Measurements from ENCODE around the gene SGSM1. TPM values are rescaled to one million over a fixed set of nuclear protein-coding genes. Genes with fewer than 3 reads are reported as not detected.

SGSM1 gene
- polyA plus RNA-seq, 1 of the 3 experiments (the other 2 are of a cell fraction), result 0.15 TPM

DNA sequence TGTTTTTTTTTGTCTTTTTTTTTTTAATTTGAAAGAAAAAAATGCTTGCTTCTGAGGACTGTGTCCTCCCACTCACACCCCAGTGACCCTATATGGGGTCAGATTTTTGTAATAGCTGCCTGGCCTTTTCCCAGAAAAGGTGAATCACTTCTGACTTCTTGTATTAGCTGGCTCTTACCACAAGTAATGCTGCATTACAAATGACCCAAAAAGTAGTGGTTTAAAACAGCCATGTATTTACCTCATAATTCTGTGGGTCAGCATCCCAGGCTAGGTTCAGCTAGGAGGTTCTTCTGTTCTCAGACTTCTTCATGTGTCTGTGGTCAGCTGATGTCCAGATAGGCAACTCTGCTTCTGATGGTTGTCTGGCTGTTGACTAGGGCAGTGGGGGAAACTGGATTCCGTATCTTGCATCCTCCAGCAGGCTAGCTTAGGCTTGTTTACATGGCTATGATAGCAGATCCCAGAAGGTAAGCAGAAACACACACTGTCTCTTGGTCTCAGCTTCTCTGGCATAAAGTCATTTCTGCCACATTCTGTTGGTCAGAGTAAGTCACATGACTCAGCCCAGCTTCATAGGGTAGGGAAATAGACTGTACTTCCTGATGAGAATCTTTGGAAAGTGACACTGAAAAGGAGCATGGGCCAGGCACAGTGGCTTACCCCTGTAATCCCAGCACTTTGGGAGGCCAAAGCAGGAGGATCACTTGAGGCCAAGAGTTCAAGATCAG is 121.0 kb downstream of the SGSM1 start:
- no peaks in the 10 kb centered on the region for H4K20me1 ChIP-seq (ENCODE audit: insufficient read depth)
- POLR2A ChIA-PET, result no interaction called here
- no peak for DNase-seq
- H3K4me2 ChIP-seq, result no peak overlapping the region
- no peak overlapping the region for H2AFZ ChIP-seq (ENCODE audit: low read depth)
- WGBS (ENCODE audit: low lambda C conversion rate), result 86% methylated on average over 1 of the region's 1 CpG
- H3K36me3 ChIP-seq (replicated peaks in 1 of 2; ENCODE audit: control insufficient read depth in 1 of 2, insufficient read depth in 2 of 2, low read length in 1 of 2), result no peaks in the 10 kb centered on the region
- no peak overlapping the region for H3K4me3 ChIP-seq (ENCODE audit: low read depth in 2 of 2, low read length in 1 of 2)
- H3K9ac ChIP-seq, result no peak overlapping the region
- no peaks in the 10 kb centered on the region for H3K4me1 ChIP-seq (ENCODE audit: control insufficient read depth in 1 of 2, insufficient read depth in 2 of 2, low read depth in 1 of 2, low read length in 1 of 2)
- no peak for TF ChIP-seq RXRA (IDR thresholded peaks at IDR 0.05; ENCODE audit: borderline replicate concordance, low read depth)
- TF ChIP-seq RAD21 (IDR thresholded peaks at IDR 0.05; ENCODE audit: low read length), result no peak
- no peak for TF ChIP-seq ELF1 (IDR thresholded peaks at IDR 0.05)
- TF ChIP-seq MEF2A (IDR thresholded peaks at IDR 0.05; ENCODE audit: borderline replicate concordance, low read depth), result no peak
- TF ChIP-seq TCF12 (IDR thresholded peaks at IDR 0.05), result no peak
- no peak for TF ChIP-seq GABPA (IDR thresholded peaks at IDR 0.05; ENCODE audit: low read depth)
- no peak for TF ChIP-seq JUND (IDR thresholded peaks at IDR 0.05)
- H3K79me2 ChIP-seq (ENCODE audit: insufficient read depth), result no peaks in the 10 kb centered on the region
- H3F3A ChIP-seq (replicated peaks; ENCODE audit: insufficient read depth), result no peaks in the 10 kb centered on the region
- H3K27me3 ChIP-seq (ENCODE audit: insufficient read depth), result no peaks in the 10 kb centered on the region
- H3K9me2 ChIP-seq, result no peaks in the 10 kb centered on the region
- CTCF ChIA-PET, result interaction anchor here (2.3 to 7.6 kb wide), 2 partner anchors 11 to 130 kb away, joined by 7 to 36 read pairs; no protein-coding TSS in a partner anchor
- no peaks in the 10 kb centered on the region for H3K9me3 ChIP-seq
- no peak overlapping the region for H3K27ac ChIP-seq (ENCODE audit: low read depth in 2 of 2, low read length in 1 of 2)

DNA sequence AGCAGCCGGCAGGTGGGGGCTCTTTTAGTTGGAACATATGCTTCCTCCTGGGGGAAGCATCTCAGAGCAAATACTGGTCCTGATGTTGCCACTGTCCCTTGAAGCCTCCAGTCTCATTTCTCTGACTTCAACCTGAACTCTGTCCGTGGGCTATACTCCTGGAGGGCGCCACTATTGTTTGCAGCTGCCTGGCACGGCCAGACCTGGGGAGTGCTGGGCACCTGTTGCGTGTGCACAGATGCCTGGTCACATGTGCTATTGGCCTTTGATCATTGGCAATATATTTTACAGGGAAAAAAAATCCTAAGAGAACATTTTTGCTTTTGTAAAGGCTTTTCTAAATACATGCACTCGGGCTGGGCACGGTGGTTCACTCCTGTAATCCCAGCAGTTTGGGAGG is 122.3 kb downstream of the SGSM1 start:
- 70% methylated on average over 7 of the region's 7 CpGs for WGBS (ENCODE audit: low lambda C conversion rate)
- Histone ChIP-seq H4K20me1 (ENCODE audit: insufficient read depth) (no peaks in the 10 kb centered on the region), H3K9me2 (no peaks in the 10 kb centered on the region), H3K9me3 (no peaks in the 10 kb centered on the region), H3K4me1 (ENCODE audit: control insufficient read depth in 1 of 2, insufficient read depth in 2 of 2, low read depth in 1 of 2, low read length in 1 of 2) (no peaks in the 10 kb centered on the region), H3K27ac (ENCODE audit: low read depth in 2 of 2, low read length in 1 of 2) (no peak overlapping the region), H2AFZ (ENCODE audit: low read depth) (no peak overlapping the region), H3K36me3 (replicated peaks in 1 of 2; ENCODE audit: control insufficient read depth in 1 of 2, insufficient read depth in 2 of 2, low read length in 1 of 2) (no peaks in the 10 kb centered on the region), H3K4me2 (no peak overlapping the region), H3K4me3 (ENCODE audit: low read depth in 2 of 2, low read length in 1 of 2) (no peak overlapping the region), H3K79me2 (ENCODE audit: insufficient read depth) (no peaks in the 10 kb centered on the region), H3F3A (replicated peaks; ENCODE audit: insufficient read depth) (no peaks in the 10 kb centered on the region), H3K9ac (no peak overlapping the region), H3K27me3 (ENCODE audit: insufficient read depth) (no peaks in the 10 kb centered on the region; the same call in 1 of the 2 replicates)
- POLR2A ChIA-PET, result no interaction called here
- DNase-seq, result no peak
- CTCF ChIA-PET, result interaction anchor here (1.2 to 7.6 kb wide), 3 partner anchors 10 to 129 kb away, joined by 5 to 36 read pairs (median 7); no protein-coding TSS in a partner anchor
- TF ChIP-seq POLR2AphosphoS5 (IDR thresholded peaks at IDR 0.05; ENCODE audit: low read depth, low read length) (no peak), TEAD4 (IDR thresholded peaks at IDR 0.05; ENCODE audit: borderline replicate concordance, insufficient read depth) (no peak), RXRA (IDR thresholded peaks at IDR 0.05; ENCODE audit: borderline replicate concordance, low read depth) (no peak), TAF1 (IDR thresholded peaks at IDR 0.05; ENCODE audit: borderline replicate concordance, low read depth, low read length) (no peak), MAX (IDR thresholded peaks at IDR 0.05; ENCODE audit: low read depth) (no peak), PBX3 (IDR thresholded peaks at IDR 0.05) (no peak), GATA2 (CRISPR knock-in tag; IDR thresholded peaks at IDR 0.05) (no peak), YY1 (IDR thresholded peaks at IDR 0.05; ENCODE audit: low read depth) (no peak), SIN3A (IDR thresholded peaks at IDR 0.05; ENCODE audit: borderline replicate concordance, low read depth, low read length) (no peak), TCF12 (IDR thresholded peaks at IDR 0.05) (no peak), MXI1 (IDR thresholded peaks at IDR 0.05; ENCODE audit: low read depth, low read length) (no peak)
- TF ChIP-seq, protein P1, sequence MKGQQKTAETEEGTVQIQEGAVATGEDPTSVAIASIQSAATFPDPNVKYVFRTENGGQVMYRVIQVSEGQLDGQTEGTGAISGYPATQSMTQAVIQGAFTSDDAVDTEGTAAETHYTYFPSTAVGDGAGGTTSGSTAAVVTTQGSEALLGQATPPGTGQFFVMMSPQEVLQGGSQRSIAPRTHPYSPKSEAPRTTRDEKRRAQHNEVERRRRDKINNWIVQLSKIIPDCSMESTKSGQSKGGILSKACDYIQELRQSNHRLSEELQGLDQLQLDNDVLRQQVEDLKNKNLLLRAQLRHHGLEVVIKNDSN (IDR thresholded peaks at IDR 0.05; ENCODE audit: borderline replicate concordance, low read depth), result no peak
- TF ChIP-seq, protein P2, sequence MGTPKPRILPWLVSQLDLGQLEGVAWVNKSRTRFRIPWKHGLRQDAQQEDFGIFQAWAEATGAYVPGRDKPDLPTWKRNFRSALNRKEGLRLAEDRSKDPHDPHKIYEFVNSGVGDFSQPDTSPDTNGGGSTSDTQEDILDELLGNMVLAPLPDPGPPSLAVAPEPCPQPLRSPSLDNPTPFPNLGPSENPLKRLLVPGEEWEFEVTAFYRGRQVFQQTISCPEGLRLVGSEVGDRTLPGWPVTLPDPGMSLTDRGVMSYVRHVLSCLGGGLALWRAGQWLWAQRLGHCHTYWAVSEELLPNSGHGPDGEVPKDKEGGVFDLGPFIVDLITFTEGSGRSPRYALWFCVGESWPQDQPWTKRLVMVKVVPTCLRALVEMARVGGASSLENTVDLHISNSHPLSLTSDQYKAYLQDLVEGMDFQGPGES (IDR thresholded peaks at IDR 0.05; ENCODE audit: low read depth, low read length), result no peak
- TF ChIP-seq, protein P3, sequence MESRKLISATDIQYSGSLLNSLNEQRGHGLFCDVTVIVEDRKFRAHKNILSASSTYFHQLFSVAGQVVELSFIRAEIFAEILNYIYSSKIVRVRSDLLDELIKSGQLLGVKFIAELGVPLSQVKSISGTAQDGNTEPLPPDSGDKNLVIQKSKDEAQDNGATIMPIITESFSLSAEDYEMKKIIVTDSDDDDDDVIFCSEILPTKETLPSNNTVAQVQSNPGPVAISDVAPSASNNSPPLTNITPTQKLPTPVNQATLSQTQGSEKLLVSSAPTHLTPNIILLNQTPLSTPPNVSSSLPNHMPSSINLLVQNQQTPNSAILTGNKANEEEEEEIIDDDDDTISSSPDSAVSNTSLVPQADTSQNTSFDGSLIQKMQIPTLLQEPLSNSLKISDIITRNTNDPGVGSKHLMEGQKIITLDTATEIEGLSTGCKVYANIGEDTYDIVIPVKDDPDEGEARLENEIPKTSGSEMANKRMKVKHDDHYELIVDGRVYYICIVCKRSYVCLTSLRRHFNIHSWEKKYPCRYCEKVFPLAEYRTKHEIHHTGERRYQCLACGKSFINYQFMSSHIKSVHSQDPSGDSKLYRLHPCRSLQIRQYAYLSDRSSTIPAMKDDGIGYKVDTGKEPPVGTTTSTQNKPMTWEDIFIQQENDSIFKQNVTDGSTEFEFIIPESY (IDR thresholded peaks at IDR 0.05; ENCODE audit: borderline replicate concordance, low read depth), result no peak
- TF ChIP-seq, protein P4, sequence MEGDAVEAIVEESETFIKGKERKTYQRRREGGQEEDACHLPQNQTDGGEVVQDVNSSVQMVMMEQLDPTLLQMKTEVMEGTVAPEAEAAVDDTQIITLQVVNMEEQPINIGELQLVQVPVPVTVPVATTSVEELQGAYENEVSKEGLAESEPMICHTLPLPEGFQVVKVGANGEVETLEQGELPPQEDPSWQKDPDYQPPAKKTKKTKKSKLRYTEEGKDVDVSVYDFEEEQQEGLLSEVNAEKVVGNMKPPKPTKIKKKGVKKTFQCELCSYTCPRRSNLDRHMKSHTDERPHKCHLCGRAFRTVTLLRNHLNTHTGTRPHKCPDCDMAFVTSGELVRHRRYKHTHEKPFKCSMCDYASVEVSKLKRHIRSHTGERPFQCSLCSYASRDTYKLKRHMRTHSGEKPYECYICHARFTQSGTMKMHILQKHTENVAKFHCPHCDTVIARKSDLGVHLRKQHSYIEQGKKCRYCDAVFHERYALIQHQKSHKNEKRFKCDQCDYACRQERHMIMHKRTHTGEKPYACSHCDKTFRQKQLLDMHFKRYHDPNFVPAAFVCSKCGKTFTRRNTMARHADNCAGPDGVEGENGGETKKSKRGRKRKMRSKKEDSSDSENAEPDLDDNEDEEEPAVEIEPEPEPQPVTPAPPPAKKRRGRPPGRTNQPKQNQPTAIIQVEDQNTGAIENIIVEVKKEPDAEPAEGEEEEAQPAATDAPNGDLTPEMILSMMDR (IDR thresholded peaks at IDR 0.05), result no peak

All from SK-N-SH (cell line).